ENCODE measurements around the gene WDFY3. TPM values are rescaled to one million over a fixed set of nuclear protein-coding genes. Genes with fewer than 3 reads are reported as not detected.
A peak's percentile ranks its signal among the peaks of the same experiment; 100 is the strongest.

The WDFY3 gene
- total and polyA plus RNA-seq, 2 of the 13 experiments (the other 11 are each of a cell fraction or from before 2014, with no cell fraction given) = 16.7 to 24.5 TPM

GRCh38 chr4:84936123-84936522 is 30.4 kb downstream of the WDFY3 start:
- DNase-seq (ENCODE audit: low spot score) (no peak), ATAC-seq (no peak), FAIRE-seq (no peak)
- Histone ChIP-seq H3K9me3 (ENCODE audit: low read length) (peaks cover 4% of the 10 kb centered on the region), H2AFZ (ENCODE audit: low read length) (no peak overlapping the region), H3K79me2 (ENCODE audit: insufficient read depth, low read length) (peaks cover 16% of the 10 kb centered on the region), H3K4me1 (ENCODE audit: insufficient read depth, low read length) (no peaks in the 10 kb centered on the region), H3K9ac (ENCODE audit: insufficient read depth, low read depth, low read length) (no peak overlapping the region), H3K36me3 (replicated peaks in 1 of 2; ENCODE audit: control insufficient read depth in 1 of 2, insufficient read depth in 2 of 2, low read length in 2 of 2) (peaks cover 0 to 3% of the 10 kb centered on the region in 2 experiments; a peak in 1 of 5 replicates), H3K27me3 (ENCODE audit: control insufficient read depth in 1 of 2, insufficient read depth in 2 of 2, low read length in 2 of 2) (no peaks in the 10 kb centered on the region), H3K4me3 (replicated peaks in 1 of 3; ENCODE audit: insufficient read depth in 1 of 3, low read depth in 2 of 3, low read length in 3 of 3) (no peak overlapping the region), H3K4me2 (ENCODE audit: low read depth, low read length) (no peak overlapping the region), H4K20me1 (ENCODE audit: insufficient read depth, low read length) (no peaks in the 10 kb centered on the region), H3K27ac (ENCODE audit: extremely low read length, insufficient read depth, low read length) (no peak overlapping the region)
- POLR2A ChIA-PET = no interaction called here
- 88% methylated on average over 2 of the region's 2 CpGs for WGBS (ENCODE audit: low lambda C conversion rate)
- CTCF ChIA-PET (ENCODE audit: low intra/inter-chr PET ratio, low total read pairs) = no interaction called here
- no TSS peak for BruUV-seq (replicated peaks)
- no peak for TF ChIP-seq SRF (IDR thresholded peaks at IDR 0.05; ENCODE audit: low read depth, low read length)
- TF ChIP-seq ZNF121 (CRISPR knock-in tag; IDR thresholded peaks at IDR 0.05) = peak; percentile 51
- in situ Hi-C loops (cut with HindIII; ENCODE audit: extremely low pct_ligation_motif_present, low pct_unique_long_range_greater_than_20kb) (no loop called here), intact Hi-C loops (cut with micrococcal nuclease; ENCODE audit: unreplicated experiment) (no loop called here)

- Histone ChIP-seq H3K9ac (ENCODE audit: insufficient read depth, low read depth, low read length) (no peak overlapping the region), H3K36me3 (replicated peaks in 1 of 2; ENCODE audit: control insufficient read depth in 1 of 2, insufficient read depth in 2 of 2, low read length in 2 of 2) (peaks cover 0 to 19% of the 10 kb centered on the region in 2 experiments; a peak in 1 of 5 replicates), H2AFZ (ENCODE audit: low read length) (no peak overlapping the region), H3K4me1 (ENCODE audit: insufficient read depth, low read length) (no peaks in the 10 kb centered on the region), H3K79me2 (ENCODE audit: insufficient read depth, low read length) (peaks cover 9% of the 10 kb centered on the region), H4K20me1 (ENCODE audit: insufficient read depth, low read length) (no peaks in the 10 kb centered on the region), H3K4me2 (ENCODE audit: low read depth, low read length) (no peak overlapping the region), H3K27ac (ENCODE audit: extremely low read length, insufficient read depth, low read length) (no peak overlapping the region), H3K4me3 (replicated peaks in 1 of 3; ENCODE audit: insufficient read depth in 1 of 3, low read depth in 2 of 3, low read length in 3 of 3) (no peak overlapping the region), H3K27me3 (ENCODE audit: control insufficient read depth in 1 of 2, insufficient read depth in 2 of 2, low read length in 2 of 2) (no peaks in the 10 kb centered on the region), H3K9me3 (ENCODE audit: low read length) (no peaks in the 10 kb centered on the region)
- intact Hi-C loops (cut with micrococcal nuclease; ENCODE audit: unreplicated experiment) = no loop called here
- BruUV-seq (replicated peaks) = no TSS peak
- no peak for ATAC-seq
- 100% methylated on average over 1 of the region's 1 CpG for WGBS (ENCODE audit: low lambda C conversion rate)
- no peak for FAIRE-seq
- ChIA-PET POLR2A (interaction anchor here (0.6 kb wide), 1 partner anchor 31 kb away, joined by 3 read pairs; no protein-coding TSS in a partner anchor), CTCF (ENCODE audit: low intra/inter-chr PET ratio, low total read pairs) (no interaction called here)
- in situ Hi-C loops (cut with HindIII; ENCODE audit: extremely low pct_ligation_motif_present, low pct_unique_long_range_greater_than_20kb) = no loop called here
- DNase-seq (ENCODE audit: low spot score) = no peak
- TF ChIP-seq ZNF496 (CRISPR knock-in tag; IDR thresholded peaks at IDR 0.05; ENCODE audit: insufficient replicate concordance) (no peak), ZBTB40 (IDR thresholded peaks at IDR 0.05) (no peak), ZBTB40 (CRISPR knock-in tag; IDR thresholded peaks at IDR 0.05) (no peak), ZNF282 (IDR thresholded peaks at IDR 0.05; ENCODE audit: partially characterized antibody) (no peak), SP140L (CRISPR knock-in tag; IDR thresholded peaks at IDR 0.05; ENCODE audit: borderline replicate concordance) (no peak)
Measured at GRCh38 chr4:84932462-84932861, 34.0 kb downstream of the WDFY3 start.
